ENCODE measurements around the gene FCER1G.
"Not testable (repeated sequence)": the region's sequence is repeated elsewhere in the genome, so short reads cannot be mapped to it uniquely, and the experiment has no call there.

The FCER1G gene

GRCh38 chr1:161209790-161210409 is 5.2 kb upstream of the FCER1G start:
- peak; percentile 71 for DNase-seq

DNA sequence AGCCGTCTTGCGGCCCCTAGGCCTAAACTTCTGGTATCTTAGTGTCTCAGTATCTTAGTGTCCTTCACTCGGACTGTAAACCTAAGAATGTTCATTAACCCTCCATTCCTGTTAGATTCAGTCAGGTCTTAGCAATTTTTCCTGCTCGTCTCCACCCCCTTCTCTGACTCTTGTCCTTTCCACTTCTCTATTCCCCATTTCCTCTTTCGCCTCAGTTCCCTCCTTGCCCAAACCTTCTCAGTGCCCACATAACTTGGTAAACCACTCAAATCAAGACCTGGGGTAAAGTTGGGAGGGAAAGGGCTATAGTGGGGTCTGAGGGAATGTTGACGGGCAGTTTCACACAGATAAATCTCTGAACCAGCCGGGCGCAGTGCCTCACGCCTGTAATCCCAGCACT is 726 bp upstream of the FCER1G start:
- DNase-seq: no peak

GRCh38 chr1:161216945-161217712 is 2.0 kb downstream of the FCER1G start:
- DNase-seq: no peak

GRCh38 chr1:161217831-161218230 is 2.7 kb downstream of the FCER1G start:
- no peak for DNase-seq

- no peak for DNase-seq
These were observed 3.4 kb downstream of the FCER1G start for GRCh38 chr1:161218301-161219077.

GRCh38 chr1:161219078-161219892 is 4.2 kb downstream of the FCER1G start:
- DNase-seq: no peak

DNA sequence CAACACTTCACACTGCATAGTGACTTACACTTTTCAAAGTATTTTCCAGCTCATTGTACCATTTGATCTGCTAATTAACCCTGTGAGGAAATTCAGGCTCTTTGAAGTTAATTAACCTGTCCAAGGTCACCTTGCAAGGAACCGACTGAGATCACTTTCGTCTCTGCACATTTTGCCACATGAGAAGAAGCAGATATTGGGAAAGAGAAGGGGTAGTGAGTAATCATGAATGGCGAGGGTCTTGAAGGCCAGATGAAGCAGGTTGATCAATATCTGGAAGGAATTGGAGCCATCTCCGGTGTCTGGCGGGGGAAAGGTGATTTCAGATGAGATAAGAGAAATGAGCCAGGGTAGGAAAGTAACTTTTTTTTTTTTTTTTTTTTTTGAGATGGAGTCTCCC is 4.9 kb downstream of the FCER1G start:
- DNase-seq: no peak

GRCh38 chr1:161222175-161223019 is 7.3 kb downstream of the FCER1G start:
- no peak for DNase-seq

DNA sequence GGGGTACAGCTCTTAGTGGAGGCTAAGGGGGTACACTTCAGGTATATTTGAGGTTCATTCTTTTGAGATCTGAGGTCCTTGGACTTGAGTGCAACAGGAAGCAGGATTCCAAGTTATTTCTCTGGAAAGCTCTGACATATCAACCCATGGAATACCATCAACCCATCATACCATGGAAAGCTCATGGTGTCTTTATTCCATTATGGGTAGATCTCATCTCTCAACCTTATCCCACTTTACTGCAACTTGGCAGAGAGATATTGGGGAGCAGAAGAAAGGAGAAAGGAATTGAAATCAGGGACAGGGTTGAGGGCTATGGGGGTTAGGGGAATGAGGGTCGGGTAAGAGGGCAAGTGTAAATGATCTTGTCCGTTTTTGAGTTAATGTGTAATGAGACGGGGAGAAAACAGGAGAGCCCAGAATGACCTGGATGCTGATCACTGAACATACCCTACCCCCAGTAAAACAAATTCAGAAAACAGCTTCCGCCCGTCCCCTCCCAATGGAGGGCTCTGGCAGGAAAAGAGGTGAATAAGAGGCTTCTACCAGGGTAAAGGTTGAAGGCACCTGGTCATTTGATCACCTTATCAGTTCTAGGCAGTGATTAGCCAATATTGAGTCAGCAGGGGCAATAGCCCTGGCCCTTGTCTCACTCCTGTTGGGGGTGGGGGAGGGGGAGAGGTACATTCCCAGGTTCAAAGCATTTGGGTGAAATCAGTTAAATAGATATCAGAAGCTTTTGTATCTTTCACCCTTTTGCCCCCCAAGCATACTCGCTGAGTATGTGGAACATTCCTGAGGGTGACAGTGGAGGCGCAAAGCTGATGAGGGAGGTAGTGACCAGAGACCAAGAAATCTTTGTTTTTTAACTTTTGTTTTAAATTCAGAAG is 9.0 kb downstream of the FCER1G start:
- DNase-seq: no peak

GRCh38 chr1:161224695-161225087 is 9.6 kb downstream of the FCER1G start:
- not testable (repeated sequence) for DNase-seq

DNA sequence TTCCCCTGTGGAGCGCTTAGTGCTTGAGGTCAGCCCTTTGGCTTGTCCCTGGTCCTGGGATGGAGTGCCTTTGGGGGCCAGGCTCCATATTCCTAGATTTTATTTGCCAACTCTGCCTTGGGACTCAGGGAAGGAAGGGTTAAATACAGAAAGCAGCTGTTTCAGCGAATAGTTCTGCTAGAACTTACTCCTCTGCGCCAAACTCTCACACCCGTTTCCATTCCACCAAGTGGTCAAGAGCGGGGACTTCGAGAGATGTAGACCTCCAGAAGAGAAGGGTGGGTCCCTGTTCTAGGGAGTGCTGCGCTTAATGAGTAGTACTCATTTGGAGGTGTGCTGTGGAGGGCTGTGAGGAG is 10.1 kb downstream of the FCER1G start:
- DNase-seq: no peak

GRCh38 chr1:161225534-161226319 is 10.6 kb downstream of the FCER1G start, which contains the start of gene TOMM40L:
Gene TOMM40L (plus strand): TSS chr1:161226060. CDS start chr1:161226490, 430 bp downstream.
- DNase-seq: peak; percentile 98

- DNase-seq: no peak
These were observed 11.2 kb downstream of the FCER1G start for GRCh38 chr1:161226320-161226711.

DNA sequence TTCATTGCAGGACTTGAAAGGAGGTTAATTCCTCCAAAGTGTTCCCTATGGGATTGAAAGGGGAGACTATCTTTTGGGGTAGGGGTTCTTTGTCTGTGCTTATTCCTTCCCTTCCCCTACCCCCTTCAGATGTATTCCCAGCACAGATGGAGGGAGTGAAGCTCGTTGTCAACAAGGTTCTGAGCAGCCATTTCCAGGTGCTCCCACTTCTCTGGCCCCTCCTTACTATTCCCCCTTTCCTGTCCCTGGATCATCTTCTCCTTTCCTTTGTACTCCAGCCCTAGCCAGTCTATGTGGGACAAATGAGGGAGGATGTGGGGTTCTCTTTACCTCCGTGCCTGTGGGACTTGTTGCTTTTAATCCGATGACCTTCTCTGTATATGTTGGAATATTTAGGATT is 11.7 kb downstream of the FCER1G start:
- no peak for DNase-seq

DNA sequence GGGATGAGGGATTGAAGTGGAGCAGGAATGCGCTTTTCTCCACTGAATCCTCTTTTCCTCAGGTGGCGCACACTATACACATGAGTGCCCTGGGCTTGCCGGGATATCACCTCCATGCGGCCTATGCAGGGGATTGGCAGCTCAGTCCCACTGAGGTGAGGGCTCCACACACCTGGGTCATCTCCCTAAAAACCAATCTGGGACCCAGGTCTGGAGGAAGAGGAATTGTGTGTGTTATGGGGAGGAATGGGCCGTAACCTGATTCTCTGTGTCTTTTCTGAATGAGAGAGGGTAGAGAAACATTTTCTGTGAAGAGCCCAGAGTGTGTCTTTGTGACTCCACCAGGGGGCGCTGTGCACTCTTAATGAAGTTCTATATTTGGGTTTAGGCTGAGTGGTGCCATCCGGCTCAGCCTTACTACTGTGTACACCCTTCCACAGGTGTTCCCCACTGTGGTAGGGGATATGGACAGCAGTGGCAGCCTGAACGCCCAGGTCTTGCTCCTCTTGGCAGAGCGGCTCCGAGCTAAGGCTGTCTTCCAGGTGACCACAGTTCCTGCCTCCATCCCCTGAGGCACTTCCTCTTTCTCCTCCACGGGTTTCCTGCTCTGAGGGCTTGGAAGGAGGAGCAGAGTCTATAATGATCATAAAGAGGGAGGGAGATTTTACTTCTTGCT is 12.2 kb downstream of the FCER1G start:
- DNase-seq: peak; percentile 56

GRCh38 chr1:161228032-161228431 is 12.9 kb downstream of the FCER1G start:
- no peak for DNase-seq

GRCh38 chr1:161229896-161230295 is 14.8 kb downstream of the FCER1G start:
- no peak for DNase-seq

DNA sequence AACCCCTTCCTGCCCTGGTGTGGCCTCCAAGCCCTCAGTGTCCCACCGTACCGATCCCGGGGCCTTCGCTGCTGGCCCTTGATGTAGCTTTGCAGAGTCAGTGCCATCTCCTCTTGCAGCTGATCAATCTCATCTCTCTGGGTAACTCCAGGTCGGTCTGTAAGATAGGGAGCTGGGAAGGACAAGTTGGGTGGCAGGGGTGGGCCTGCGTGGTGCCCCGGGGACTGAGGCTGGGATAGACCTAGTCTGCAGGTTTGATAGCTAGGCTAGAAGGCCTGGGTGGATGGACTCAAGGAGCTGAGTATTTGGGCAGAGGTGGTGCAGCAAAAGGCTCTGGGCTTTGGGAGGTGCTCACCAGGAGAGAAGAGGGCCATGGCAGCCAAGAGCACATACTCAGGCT is 15.7 kb downstream of the FCER1G start:
- DNase-seq: no peak

DNA sequence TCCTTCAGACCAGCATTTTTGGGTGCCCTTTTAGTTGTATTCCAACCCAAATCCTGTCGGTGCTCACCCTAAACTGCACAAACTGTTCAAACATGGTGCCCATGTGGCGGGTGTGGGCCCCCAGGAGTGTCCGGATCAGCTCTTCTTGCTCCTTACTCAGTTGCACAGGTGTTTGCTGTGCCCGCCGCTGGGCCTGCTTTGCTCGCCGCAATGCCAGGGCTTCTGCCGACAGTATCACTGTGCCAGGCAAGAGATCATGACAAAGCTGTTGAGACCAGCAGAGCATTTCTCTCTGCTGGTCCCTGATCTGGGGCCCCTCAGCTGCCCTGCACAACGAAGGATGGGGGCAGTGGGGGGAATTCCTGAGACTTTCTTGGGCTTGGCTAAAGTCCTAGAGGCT is 18.0 kb downstream of the FCER1G start:
- no peak for DNase-seq

Measured in amniotic stem cell (primary cell).